ENCODE data around the gene PSEN1.
"Not testable (repeated sequence)": the region's sequence is repeated elsewhere in the genome, so short reads cannot be mapped to it uniquely, and the experiment has no call there.

PSEN1 gene

GRCh38 chr14:73166399-73166798, 30.1 kb downstream of the PSEN1 start:
- no peak for DNase-seq (ENCODE audit: low read depth)

DNA sequence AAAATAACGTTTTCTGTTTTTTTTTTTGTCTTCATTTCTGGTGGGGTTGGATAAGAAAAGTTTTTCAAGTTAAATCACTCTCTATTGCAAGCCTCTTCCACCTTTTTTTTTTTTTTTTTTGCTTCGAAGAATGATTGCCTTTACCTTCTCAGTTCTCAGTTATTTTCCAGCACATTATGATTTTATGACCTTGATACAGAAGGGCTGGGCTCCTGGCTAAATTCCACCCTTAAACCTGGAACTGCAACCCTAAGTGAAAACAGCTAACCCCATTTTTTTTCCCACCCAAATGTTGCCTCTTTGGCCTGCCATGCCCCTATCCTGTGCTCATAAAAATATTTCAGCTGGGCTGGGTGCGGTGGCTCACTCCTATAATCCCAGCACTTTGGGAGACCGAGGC, 31.4 kb downstream of the PSEN1 start:
- DNase-seq (ENCODE audit: low read depth): no peak

DNA sequence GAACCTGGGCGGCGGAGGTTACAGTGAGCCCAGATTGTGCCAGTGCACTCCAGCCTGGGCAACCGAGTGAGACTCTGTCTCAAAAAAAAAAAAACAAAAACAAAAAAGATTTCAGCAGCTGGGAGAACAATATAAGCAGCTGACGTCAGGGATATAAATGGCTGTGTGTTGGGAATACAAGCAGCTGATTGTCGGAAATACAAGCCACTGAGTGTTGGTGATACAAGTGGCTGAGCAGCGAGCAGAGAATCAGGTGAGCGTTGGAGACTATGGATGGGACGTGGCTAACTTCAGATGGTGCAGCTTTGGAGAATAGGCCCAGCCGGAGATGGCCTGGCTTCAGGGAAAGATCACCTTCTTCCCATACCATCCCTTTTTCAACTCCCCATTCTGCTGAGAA, 32.0 kb downstream of the PSEN1 start:
- DNase-seq (ENCODE audit: low read depth): no peak

GRCh38 chr14:73168691-73169090, 32.4 kb downstream of the PSEN1 start:
- no peak for DNase-seq (ENCODE audit: low read depth)

- not testable (repeated sequence) for DNase-seq (ENCODE audit: low read depth)
These were observed 33.5 kb downstream of the PSEN1 start for GRCh38 chr14:73169855-73170254.

DNA sequence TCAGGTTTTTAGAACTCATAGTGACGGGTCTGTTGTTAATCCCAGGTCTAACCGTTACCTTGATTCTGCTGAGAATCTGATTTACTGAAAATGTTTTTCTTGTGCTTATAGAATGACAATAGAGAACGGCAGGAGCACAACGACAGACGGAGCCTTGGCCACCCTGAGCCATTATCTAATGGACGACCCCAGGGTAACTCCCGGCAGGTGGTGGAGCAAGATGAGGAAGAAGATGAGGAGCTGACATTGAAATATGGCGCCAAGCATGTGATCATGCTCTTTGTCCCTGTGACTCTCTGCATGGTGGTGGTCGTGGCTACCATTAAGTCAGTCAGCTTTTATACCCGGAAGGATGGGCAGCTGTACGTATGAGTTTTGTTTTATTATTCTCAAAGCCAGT, 34.4 kb downstream of the PSEN1 start:
- DNase-seq (ENCODE audit: low read depth): no peak

GRCh38 chr14:73172500-73172899, 36.2 kb downstream of the PSEN1 start:
- DNase-seq (ENCODE audit: low read depth): no peak

DNA sequence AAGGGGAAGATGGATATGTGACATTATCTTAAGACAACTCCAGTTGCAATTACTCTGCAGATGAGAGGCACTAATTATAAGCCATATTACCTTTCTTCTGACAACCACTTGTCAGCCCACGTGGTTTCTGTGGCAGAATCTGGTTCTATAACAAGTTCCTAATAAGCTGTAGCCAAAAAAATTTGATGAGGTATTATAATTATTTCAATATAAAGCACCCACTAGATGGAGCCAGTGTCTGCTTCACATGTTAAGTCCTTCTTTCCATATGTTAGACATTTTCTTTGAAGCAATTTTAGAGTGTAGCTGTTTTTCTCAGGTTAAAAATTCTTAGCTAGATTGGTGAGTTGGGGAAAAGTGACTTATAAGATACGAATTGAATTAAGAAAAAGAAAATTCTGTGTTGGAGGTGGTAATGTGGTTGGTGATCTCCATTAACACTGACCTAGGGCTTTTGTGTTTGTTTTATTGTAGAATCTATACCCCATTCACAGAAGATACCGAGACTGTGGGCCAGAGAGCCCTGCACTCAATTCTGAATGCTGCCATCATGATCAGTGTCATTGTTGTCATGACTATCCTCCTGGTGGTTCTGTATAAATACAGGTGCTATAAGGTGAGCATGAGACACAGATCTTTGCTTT, 36.9 kb downstream of the PSEN1 start:
- DNase-seq (ENCODE audit: low read depth): no peak

- no peak for DNase-seq (ENCODE audit: low read depth)
These were observed 40.4 kb downstream of the PSEN1 start for GRCh38 chr14:73176685-73177084.

DNA sequence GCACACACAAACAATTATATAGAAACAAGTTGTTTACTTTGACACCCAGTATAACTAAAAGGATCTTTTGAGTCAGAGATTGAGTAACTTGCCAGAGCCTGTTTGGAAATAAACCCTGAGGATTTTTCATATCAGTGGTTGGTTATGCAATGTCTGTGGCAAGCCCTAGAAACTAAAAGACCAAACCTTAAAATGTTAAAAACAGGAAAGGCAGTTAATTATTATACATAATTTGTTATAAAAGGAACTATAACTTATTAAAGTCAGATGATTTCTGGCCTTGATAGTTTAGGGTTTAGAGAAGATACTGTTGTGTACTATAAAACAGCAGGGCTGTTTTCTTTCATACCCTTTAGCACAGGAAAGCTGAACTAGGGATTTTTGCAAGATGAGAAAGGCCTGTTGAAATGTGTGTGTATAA, 44.1 kb downstream of the PSEN1 start:
- no peak for DNase-seq (ENCODE audit: low read depth)

GRCh38 chr14:73180969-73181368, 44.7 kb downstream of the PSEN1 start:
- DNase-seq (ENCODE audit: low read depth): not testable (repeated sequence)

DNA sequence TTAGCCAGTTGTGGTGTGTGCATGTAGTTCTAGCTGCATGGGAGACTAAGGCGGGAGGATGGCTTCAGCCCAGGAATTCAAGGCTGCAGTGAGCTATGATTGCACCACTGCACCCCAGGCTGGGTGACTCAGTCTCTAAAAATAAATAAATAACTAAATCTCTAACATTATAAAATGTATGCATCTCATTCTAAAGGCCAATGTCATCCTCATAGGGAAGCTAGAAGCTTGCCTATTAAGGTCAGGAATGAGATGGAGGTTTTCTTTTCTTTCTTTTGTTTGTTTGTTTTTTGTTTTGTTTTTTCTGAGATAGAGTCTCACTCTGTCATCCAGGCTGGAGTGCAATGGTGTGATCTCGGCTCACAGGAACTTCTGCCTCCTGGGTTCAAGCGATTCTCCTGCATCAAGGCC, 52.2 kb downstream of the PSEN1 start:
- DNase-seq (ENCODE audit: low read depth): no peak

- no peak for DNase-seq (ENCODE audit: low read depth)
These were observed 53.3 kb downstream of the PSEN1 start for GRCh38 chr14:73189651-73190050.

- DNase-seq (ENCODE audit: low read depth): no peak
These were observed 55.1 kb downstream of the PSEN1 start for GRCh38 chr14:73191441-73191840.

DNA sequence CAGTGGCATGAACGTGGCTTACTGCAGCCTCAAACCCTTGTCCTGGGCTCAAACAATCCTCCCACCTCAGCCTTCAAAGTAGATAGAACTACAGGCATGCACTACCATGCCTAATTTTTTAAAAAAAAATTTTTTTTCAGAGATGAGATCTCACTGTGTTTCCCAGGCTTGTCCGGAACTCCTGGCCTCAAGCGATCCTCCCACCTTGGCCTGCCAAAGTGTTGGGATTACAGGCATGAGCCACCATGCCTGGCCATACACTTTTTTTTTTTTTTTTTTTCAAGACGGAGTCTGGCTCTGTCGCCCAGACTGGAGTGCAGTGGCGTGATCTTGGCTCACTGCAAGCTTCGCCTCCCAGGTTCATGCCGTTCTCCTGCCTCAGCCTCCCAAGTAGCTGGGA, 58.0 kb downstream of the PSEN1 start:
- not testable (repeated sequence) for DNase-seq (ENCODE audit: low read depth)

DNA sequence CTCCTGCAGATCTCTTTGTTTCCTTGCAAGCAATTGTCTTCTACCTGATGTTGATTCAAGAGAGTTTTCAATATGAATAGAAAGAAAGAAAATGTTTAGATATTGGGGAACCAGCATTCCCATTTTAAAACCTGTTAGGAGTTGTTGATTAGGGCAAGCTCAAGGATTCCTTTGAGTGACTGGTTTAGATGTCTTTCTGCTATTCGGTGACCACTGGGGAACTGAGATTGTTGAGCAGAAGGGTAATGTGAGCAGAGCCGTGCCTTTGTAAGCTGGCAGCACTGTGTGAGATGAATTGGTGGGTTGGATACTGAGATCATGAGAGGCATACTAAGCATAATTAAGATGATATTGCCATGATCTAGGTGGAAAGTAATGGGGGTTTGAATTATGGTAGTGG, 61.9 kb downstream of the PSEN1 start:
- DNase-seq (ENCODE audit: low read depth): no peak

DNA sequence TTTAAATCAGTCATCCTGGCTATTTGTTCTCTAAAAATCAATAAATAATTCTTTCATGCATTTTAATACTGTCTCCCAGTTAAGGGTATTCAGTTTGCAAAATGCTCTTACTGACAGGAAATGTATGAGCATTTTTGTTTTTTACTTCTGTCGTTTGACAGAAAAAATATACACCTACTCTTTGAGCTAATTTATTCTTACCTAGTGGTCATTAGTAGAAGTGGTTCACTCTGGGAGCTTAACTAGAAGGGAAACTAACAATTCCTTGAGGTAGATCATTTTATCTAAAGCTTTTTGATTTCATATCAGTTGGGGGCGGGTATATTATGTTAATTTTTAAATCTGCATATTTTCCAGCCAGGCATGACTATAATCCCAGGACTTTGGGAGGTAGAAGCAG, 67.2 kb downstream of the PSEN1 start:
- DNase-seq (ENCODE audit: low read depth): no peak

DNA sequence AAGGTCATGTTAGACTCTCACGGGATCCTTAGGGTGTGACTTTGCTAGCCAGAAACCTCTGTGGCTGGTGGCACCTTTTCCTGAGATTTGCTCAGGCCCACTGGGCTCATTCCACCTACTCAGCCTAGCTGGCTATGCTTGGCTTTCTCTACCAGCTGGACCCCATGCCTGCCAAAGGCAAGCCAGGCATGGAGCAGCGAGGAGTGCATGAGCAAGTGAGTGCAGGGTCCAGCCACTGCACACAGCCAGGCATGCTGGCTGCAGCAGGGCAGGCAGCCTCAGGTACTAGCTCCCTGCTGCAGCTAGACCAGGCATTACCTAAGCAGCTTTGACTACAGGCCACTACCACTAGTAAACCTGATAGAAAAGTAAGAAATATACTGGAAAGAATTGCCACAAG, 71.3 kb downstream of the PSEN1 start:
- DNase-seq (ENCODE audit: low read depth): no peak

- DNase-seq (ENCODE audit: low read depth): no peak
These were observed 72.1 kb downstream of the PSEN1 start for GRCh38 chr14:73208390-73208789.

GRCh38 chr14:73208846-73209245, 72.5 kb downstream of the PSEN1 start:
- no peak for DNase-seq (ENCODE audit: low read depth)

- no peak for DNase-seq (ENCODE audit: low read depth)
These were observed 73.6 kb downstream of the PSEN1 start for GRCh38 chr14:73209953-73210352.

DNA sequence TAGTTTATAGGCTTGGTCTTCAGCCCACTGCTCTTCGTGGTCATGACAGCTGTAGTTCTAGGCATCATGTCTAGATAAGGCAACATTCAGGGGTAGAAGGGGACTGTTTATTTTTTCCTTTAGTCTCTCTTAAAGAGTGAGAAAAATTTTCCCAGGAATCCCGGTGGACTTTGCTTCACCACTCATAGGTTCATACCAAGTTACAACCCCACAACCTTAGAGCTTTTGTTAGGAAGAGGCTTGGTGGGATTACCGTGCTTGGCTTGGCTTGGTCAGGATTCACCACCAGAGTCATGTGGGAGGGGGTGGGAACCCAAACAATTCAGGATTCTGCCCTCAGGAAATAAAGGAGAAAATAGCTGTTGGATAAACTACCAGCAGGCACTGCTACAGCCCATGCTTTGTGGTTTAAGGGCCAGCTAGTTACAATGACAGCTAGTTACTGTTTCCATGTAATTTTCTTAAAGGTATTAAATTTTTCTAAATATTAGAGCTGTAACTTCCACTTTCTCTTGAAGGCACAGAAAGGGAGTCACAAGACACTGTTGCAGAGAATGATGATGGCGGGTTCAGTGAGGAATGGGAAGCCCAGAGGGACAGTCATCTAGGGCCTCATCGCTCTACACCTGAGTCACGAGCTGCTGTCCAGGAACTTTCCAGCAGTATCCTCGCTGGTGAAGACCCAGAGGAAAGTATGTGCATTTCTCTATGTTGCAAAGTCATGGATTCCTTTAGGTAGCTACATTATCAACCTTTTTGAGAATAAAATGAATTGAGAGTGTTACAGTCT, 75.1 kb downstream of the PSEN1 start:
- DNase-seq (ENCODE audit: low read depth): no peak

DNA sequence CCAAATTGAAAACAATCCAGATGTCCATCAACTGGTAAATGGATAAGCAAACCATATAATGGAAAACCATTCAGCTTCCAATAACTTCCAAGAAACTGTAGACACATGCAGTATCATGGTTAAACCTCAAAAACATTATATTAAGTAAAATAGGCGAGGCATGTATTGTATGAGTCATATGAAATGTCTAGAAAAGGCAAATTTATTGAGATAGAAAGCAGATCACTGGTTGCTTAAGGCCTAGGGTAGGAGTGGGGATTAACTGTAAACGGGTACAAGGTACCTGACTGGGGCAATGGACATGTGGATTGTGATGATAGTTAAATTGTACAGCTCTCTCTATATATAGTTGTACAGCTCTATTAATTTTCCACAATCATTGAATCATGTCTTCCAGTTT, 79.7 kb downstream of the PSEN1 start:
- DNase-seq (ENCODE audit: low read depth): no peak

GRCh38 chr14:73217411-73217810, 81.1 kb downstream of the PSEN1 start:
- DNase-seq (ENCODE audit: low read depth): no peak

All from T follicular helper cell (primary cell).